Measurements from ENCODE around the gene ZBTB46. TPM values are rescaled to one million over a fixed set of nuclear protein-coding genes. Genes with fewer than 3 reads are reported as not detected.

ZBTB46 gene
- polyA plus RNA-seq, 3 donors, result 0.07 to 2.3 (median 0.37) TPM

DNA sequence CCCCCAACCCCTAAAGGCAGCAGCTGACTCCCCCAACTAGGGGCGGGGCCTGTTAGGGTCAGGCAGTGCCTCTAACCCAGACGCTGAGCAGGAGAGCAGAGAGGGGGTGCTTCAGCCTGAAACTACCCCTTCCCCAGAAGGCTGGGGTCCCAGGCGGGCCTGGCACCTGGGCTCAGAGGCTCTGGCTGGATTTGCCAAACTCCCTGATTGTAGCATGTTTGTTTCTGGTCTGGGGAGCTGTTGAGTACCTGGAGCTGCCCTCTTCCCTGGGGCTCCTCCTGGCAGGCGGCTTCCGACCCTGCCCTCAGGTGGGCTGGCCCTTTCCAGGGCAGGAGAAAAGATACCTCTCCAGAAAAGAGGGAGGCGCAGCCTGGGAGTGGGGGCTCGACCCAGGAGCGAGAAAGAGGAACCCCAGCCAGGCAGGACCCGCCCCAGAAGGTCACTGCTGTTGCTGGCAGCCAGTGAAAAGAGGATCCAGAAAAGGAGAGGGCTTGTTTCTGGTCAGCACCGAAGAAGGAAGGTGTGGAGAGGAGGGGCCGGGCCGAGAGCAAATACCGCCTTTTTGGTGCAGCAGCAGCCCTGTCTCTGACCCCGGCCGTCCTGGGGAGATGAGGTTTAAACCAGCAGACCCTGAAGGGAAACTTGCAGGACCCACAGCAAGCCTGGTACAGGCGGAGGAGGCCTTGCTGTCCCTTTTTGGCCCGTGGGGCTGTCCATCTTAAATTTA lies 29.4 kb upstream of the ZBTB46 start:
- peak overlapping the region; percentile 63 for H3K4me2 ChIP-seq (replicated peaks; ENCODE audit: extremely low read depth, low read length, poor library complexity, severe bottlenecking)
- H3K4me3 Mint-ChIP-seq, result peak overlapping the region; percentile 50 to 77
- no peaks in the 10 kb centered on the region for H3K9me3 ChIP-seq (replicated peaks in 1 of 2; ENCODE audit: control insufficient read depth in 1 of 2, insufficient read depth in 1 of 2, low read length in 2 of 2)
- peaks cover 7 to 30% of the 10 kb centered on the region in 2 donors for H3K36me3 Mint-ChIP-seq
- peaks cover 52% of the 10 kb centered on the region for H3K4me1 Mint-ChIP-seq
- peak overlapping the region in 1 of 3 experiments; percentile 63 for H3K4me3 ChIP-seq (replicated peaks in 1 of 3; ENCODE audit: low read depth in 2 of 3, low read length in 3 of 3)
- no peaks in the 10 kb centered on the region for H3K9me3 Mint-ChIP-seq
- peaks cover 2% of the 10 kb centered on the region for H4K20me1 ChIP-seq (ENCODE audit: insufficient read depth, low read length)
- H3K27ac Mint-ChIP-seq, result peak overlapping the region; percentile 79 to 92 (median 89)
- peak overlapping the region; percentile 55 for H2AFZ ChIP-seq (ENCODE audit: insufficient read depth, low read depth, low read length, poor library complexity, severe bottlenecking)
- TF ChIP-seq CTCF (IDR thresholded peaks at IDR 0.05), result no peak
- DNase-seq, result peak; percentile 70 to 79 (median 78)
- peaks cover 28% of the 10 kb centered on the region for H3K79me2 ChIP-seq (ENCODE audit: insufficient read depth, low read length)
- peaks cover 11 to 35% (median 25%) of the 10 kb centered on the region in 3 donors for H3K27me3 Mint-ChIP-seq (ENCODE audit: low read depth in 3 of 3)
- H3K36me3 ChIP-seq (replicated peaks in 1 of 2; ENCODE audit: control insufficient read depth in 1 of 2, insufficient read depth in 2 of 2, low read length in 2 of 2), result peaks cover 5 to 10% of the 10 kb centered on the region in 2 donors
- H3K27ac ChIP-seq (ENCODE audit: low read depth in 1 of 2, low read length in 2 of 2), result peak overlapping the region; percentile 51 to 70
- intact Hi-C loops (cut with micrococcal nuclease), result loop anchor here (2.0 to 10.0 kb wide), 4 partner anchors 14 to 326 kb away; partner anchors contain the start of gene PTK6 (in 1 of the 2)
- no peak overlapping the region for H3K9ac ChIP-seq (ENCODE audit: insufficient read depth, low read length, poor library complexity, severe bottlenecking)
- 26% methylated on average over 15 of the region's 17 CpGs for WGBS (ENCODE audit: insufficient coverage)
- peaks cover 0 to 3% of the 10 kb centered on the region in 2 donors for H3K27me3 ChIP-seq (ENCODE audit: control insufficient read depth in 2 of 2, insufficient read depth in 2 of 2, low read length in 2 of 2)
- H3K4me1 ChIP-seq (ENCODE audit: control insufficient read depth in 1 of 2, insufficient read depth in 2 of 2, low read length in 2 of 2), result peaks cover 65 to 78% of the 10 kb centered on the region in 2 donors

DNA sequence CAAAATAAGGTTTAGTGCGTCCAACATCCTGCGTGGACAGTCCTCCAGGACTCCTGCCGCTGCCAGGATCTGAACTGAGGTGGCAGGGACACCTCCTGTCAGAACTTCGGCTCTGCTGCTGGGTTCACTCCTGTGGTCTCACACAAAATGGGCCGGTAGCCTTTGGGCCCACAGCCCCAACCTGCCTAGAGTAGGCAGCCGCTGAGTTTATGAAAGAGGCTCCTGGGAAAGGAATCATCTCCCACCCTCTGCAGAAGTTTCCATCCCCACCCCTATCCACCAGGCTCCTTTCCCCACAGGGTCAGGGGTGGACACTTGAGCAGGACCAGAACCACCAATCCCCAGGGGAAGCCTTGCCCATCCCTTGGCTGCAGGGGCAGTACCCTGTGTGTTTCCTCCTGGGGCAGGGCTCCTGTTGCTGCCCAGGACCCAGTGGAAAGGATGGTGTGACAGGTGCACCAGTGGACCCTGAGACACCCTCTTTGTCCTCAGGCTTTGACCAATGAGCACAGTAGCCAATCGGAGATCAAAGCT lies 28.2 kb upstream of the ZBTB46 start:
- H3K9me3 Mint-ChIP-seq, result no peaks in the 10 kb centered on the region
- peaks cover 77 to 83% of the 10 kb centered on the region in 2 donors for H3K4me1 ChIP-seq (ENCODE audit: control insufficient read depth in 1 of 2, insufficient read depth in 2 of 2, low read length in 2 of 2)
- WGBS (ENCODE audit: insufficient coverage), result 48% methylated on average over 5 of the region's 7 CpGs
- DNase-seq, result no peak
- no peaks in the 10 kb centered on the region for H4K20me1 ChIP-seq (ENCODE audit: insufficient read depth, low read length)
- peaks cover 58% of the 10 kb centered on the region for H3K4me1 Mint-ChIP-seq
- H3K4me3 ChIP-seq (replicated peaks in 1 of 3; ENCODE audit: low read depth in 2 of 3, low read length in 3 of 3), result peak overlapping the region in 1 of 3 experiments; percentile 6
- no peak for TF ChIP-seq CTCF (IDR thresholded peaks at IDR 0.05)
- H3K27me3 Mint-ChIP-seq (ENCODE audit: low read depth in 3 of 3), result peaks cover 9 to 47% (median 30%) of the 10 kb centered on the region in 3 donors
- H3K27ac Mint-ChIP-seq, result peak overlapping the region in 2 of 7 donors; percentile 30 to 43
- H3K4me3 Mint-ChIP-seq, result peak overlapping the region in 1 of 2 donors; percentile 76
- H3K79me2 ChIP-seq (ENCODE audit: insufficient read depth, low read length), result peaks cover 21% of the 10 kb centered on the region
- H3K36me3 ChIP-seq (replicated peaks in 1 of 2; ENCODE audit: control insufficient read depth in 1 of 2, insufficient read depth in 2 of 2, low read length in 2 of 2), result peaks cover 5 to 10% of the 10 kb centered on the region in 2 donors
- peaks cover 7 to 30% of the 10 kb centered on the region in 2 donors for H3K36me3 Mint-ChIP-seq
- peak overlapping the region; percentile 52 for H3K4me2 ChIP-seq (replicated peaks; ENCODE audit: extremely low read depth, low read length, poor library complexity, severe bottlenecking)
- no peaks in the 10 kb centered on the region for H3K9me3 ChIP-seq (replicated peaks in 1 of 2; ENCODE audit: control insufficient read depth in 1 of 2, insufficient read depth in 1 of 2, low read length in 2 of 2)
- H3K27me3 ChIP-seq (ENCODE audit: control insufficient read depth in 2 of 2, insufficient read depth in 2 of 2, low read length in 2 of 2), result peaks cover 0 to 11% of the 10 kb centered on the region in 2 donors
- intact Hi-C loops (cut with micrococcal nuclease), result loop anchor here in 1 of 2 donors (10.0 kb wide), 1 partner anchor 54 kb away; no protein-coding TSS in a partner anchor
- H3K9ac ChIP-seq (ENCODE audit: insufficient read depth, low read length, poor library complexity, severe bottlenecking), result no peak overlapping the region
- H2AFZ ChIP-seq (ENCODE audit: insufficient read depth, low read depth, low read length, poor library complexity, severe bottlenecking), result peak overlapping the region; percentile 29
- no peak overlapping the region for H3K27ac ChIP-seq (ENCODE audit: low read depth in 1 of 2, low read length in 2 of 2)
